Fibroblast of lung (primary cell): Measurements from ENCODE around the gene RAB10.

Experiments used
- EZH2 ChIP-seq: IDR thresholded peaks from 2 replicates; pipeline ENCODE4 v1.5.1; 2012; ENCODE audit warnings: low read length, control low read depth, mild to moderate bottlenecking; ENCODE audit errors: missing control alignments
- TF ChIP-seq, protein P1 (sequence below), 2 donors: IDR thresholded peaks in 1 of 2; conservative IDR thresholded peaks in 1 of 2; 1 replicate in 1 of 2; 2 replicates in 1 of 2; pipeline ENCODE4 v1.5.1; 2011 to 2012; ENCODE audit warnings: low read length in 2 of 2, control low read depth in 1 of 2, inconsistent platforms in 1 of 2, low read depth in 1 of 2, mild to moderate bottlenecking in 1 of 2

DNA sequence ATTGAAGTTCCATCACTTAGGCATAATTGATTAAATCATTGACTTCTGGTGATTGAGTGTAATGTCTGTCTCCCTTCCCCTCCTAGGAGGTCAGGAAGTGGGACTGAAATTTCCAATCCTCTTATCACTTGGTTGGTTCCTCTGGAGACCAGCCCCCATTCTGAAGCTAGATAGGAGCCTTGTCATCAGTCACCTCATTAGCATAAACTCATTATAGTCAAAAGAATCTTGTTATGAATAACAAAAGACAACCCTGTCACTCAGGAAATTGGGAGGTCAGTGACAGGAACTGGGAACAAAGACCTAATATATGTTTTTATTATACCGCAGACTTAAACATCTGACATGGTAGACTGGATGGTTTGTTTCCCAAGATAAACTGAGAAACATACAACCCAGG lies 78.3 kb downstream of the RAB10 start:
- TF ChIP-seq EZH2: no peak
- TF ChIP-seq, protein P1, sequence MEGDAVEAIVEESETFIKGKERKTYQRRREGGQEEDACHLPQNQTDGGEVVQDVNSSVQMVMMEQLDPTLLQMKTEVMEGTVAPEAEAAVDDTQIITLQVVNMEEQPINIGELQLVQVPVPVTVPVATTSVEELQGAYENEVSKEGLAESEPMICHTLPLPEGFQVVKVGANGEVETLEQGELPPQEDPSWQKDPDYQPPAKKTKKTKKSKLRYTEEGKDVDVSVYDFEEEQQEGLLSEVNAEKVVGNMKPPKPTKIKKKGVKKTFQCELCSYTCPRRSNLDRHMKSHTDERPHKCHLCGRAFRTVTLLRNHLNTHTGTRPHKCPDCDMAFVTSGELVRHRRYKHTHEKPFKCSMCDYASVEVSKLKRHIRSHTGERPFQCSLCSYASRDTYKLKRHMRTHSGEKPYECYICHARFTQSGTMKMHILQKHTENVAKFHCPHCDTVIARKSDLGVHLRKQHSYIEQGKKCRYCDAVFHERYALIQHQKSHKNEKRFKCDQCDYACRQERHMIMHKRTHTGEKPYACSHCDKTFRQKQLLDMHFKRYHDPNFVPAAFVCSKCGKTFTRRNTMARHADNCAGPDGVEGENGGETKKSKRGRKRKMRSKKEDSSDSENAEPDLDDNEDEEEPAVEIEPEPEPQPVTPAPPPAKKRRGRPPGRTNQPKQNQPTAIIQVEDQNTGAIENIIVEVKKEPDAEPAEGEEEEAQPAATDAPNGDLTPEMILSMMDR (conservative IDR thresholded peaks at IDR 0.05 in 1 of 2, IDR thresholded peaks at IDR 0.05 in 1 of 2; ENCODE audit: low read depth in 1 of 2, low read length in 2 of 2): no peak
